H9 (cell line): ENCODE measurements around the gene SRGAP1. TPM values are rescaled to one million over a fixed set of nuclear protein-coding genes. Genes with fewer than 3 reads are reported as not detected.

Experiments
- DNase-seq: peaks from one replicate; pipeline ENCODE4 v3.0.0-alpha.2; 2017
- H2AFZ ChIP-seq: one replicate; pipeline ENCODE4 v1.6.1; 2013; ENCODE audit warnings: mild to moderate bottlenecking, low read length, control low read depth, moderate library complexity
- H2AK5ac ChIP-seq: 2 replicates; pipeline ENCODE4 v1.6.1; 2013; ENCODE audit warnings: low read length, control low read depth, mixed read lengths; ENCODE audit not compliant: insufficient read length
- H2BK120ac ChIP-seq: one replicate; pipeline ENCODE4 v1.6.1; 2013; ENCODE audit warnings: low read depth, mild to moderate bottlenecking, low read length, control low read depth, inconsistent platforms; ENCODE audit not compliant: poor library complexity, severe bottlenecking
- H2BK12ac ChIP-seq: 2 replicates; pipeline ENCODE4 v1.6.1; 2013; ENCODE audit warnings: low read length, control low read depth, mixed read lengths, low read depth; ENCODE audit not compliant: insufficient read length
- H2BK15ac ChIP-seq: 2 replicates; pipeline ENCODE4 v1.6.1; 2013; ENCODE audit warnings: low read depth, low read length, control low read depth
- H2BK20ac ChIP-seq: one replicate; pipeline ENCODE4 v1.6.1; 2013; ENCODE audit warnings: low read depth, mild to moderate bottlenecking, low read length, control low read depth, inconsistent platforms; ENCODE audit not compliant: poor library complexity, severe bottlenecking
- H2BK5ac ChIP-seq: 2 replicates; pipeline ENCODE4 v1.6.1; 2013; ENCODE audit warnings: low read length, control low read depth, mixed read lengths; ENCODE audit not compliant: insufficient read length
- H3K14ac ChIP-seq: 2 replicates; pipeline ENCODE4 v1.6.1; 2013; ENCODE audit warnings: low read length, control low read depth; ENCODE audit not compliant: insufficient read depth
- H3K18ac ChIP-seq: 2 replicates; pipeline ENCODE4 v1.6.1; 2013; ENCODE audit warnings: low read depth, mild to moderate bottlenecking, mixed read lengths, low read length, control low read depth; ENCODE audit not compliant: insufficient read length
- H3K23ac ChIP-seq: 2 replicates; pipeline ENCODE4 v1.6.1; 2013; ENCODE audit warnings: low read length, control low read depth, mixed read lengths, low read depth; ENCODE audit not compliant: insufficient read length
- H3K23me2 ChIP-seq: 2 replicates; pipeline ENCODE4 v1.6.1; 2013; ENCODE audit warnings: low read depth, mild to moderate bottlenecking, mixed read lengths, low read length, control low read depth; ENCODE audit not compliant: insufficient read length, poor library complexity, severe bottlenecking
- H3K27ac ChIP-seq: 2 replicates; pipeline ENCODE4 v1.5.1; 2013; ENCODE audit warnings: low read length, control low read depth, mixed read lengths, low read depth; ENCODE audit not compliant: insufficient read length
- H3K27me3 ChIP-seq: 2 replicates; pipeline ENCODE4 v1.6.1; 2013; ENCODE audit warnings: low read length, control low read depth, inconsistent platforms; ENCODE audit not compliant: insufficient read depth
- H3K4ac ChIP-seq: 2 replicates; pipeline ENCODE4 v1.6.1; 2013; ENCODE audit warnings: low read depth, mild to moderate bottlenecking, control low read depth, inconsistent platforms, low read length, moderate library complexity
- H3K4me1 ChIP-seq: 2 replicates; pipeline ENCODE4 v1.6.1; 2013; ENCODE audit warnings: low read length, control low read depth, inconsistent platforms; ENCODE audit not compliant: insufficient read depth
- H3K4me2 ChIP-seq: 2 replicates; pipeline ENCODE4 v1.6.1; 2013; ENCODE audit warnings: low read length, control low read depth, mixed read lengths; ENCODE audit not compliant: insufficient read length, insufficient read depth
- H3K56ac ChIP-seq: 2 replicates; pipeline ENCODE4 v1.6.1; 2013; ENCODE audit warnings: low read depth, mild to moderate bottlenecking, mixed read lengths, low read length, control low read depth; ENCODE audit not compliant: insufficient read length
- H3K79me1 ChIP-seq: 2 replicates; pipeline ENCODE4 v1.6.1; 2013; ENCODE audit warnings: low read depth, mild to moderate bottlenecking, moderate library complexity, low read length, control low read depth, inconsistent platforms; ENCODE audit not compliant: insufficient read depth, poor library complexity, severe bottlenecking
- H3K79me2 ChIP-seq: 2 replicates; pipeline ENCODE4 v1.6.1; 2013; ENCODE audit warnings: low read length, control low read depth, inconsistent platforms; ENCODE audit not compliant: insufficient read depth
- H3K9ac ChIP-seq: 2 replicates; pipeline ENCODE4 v1.6.1; 2013; ENCODE audit warnings: low read length, control low read depth, mixed read lengths; ENCODE audit not compliant: insufficient read length; ENCODE audit errors: extremely low read depth
- H3K9me3 ChIP-seq: one replicate; pipeline ENCODE4 v1.6.1; 2013; ENCODE audit warnings: low read depth, low read length, inconsistent platforms; ENCODE audit not compliant: control insufficient read depth
- H3T11ph ChIP-seq: one replicate; pipeline ENCODE4 v1.6.1; 2013; ENCODE audit warnings: mild to moderate bottlenecking, low read length, control low read depth, inconsistent platforms
- H4K20me1 ChIP-seq: one replicate; pipeline ENCODE4 v1.6.1; 2013; ENCODE audit not compliant: control insufficient read depth, insufficient read length, insufficient read depth
- H4K5ac ChIP-seq: 2 replicates; pipeline ENCODE4 v1.6.1; 2013; ENCODE audit warnings: low read depth, mild to moderate bottlenecking, mixed read lengths, low read length, control low read depth; ENCODE audit not compliant: insufficient read length
- H4K8ac ChIP-seq: replicated peaks from 2 replicates; pipeline ENCODE4 v1.6.1; 2013; ENCODE audit warnings: low read length, control low read depth, mixed read lengths, low read depth; ENCODE audit not compliant: insufficient read length
- H4K91ac ChIP-seq: 2 replicates; pipeline ENCODE4 v1.6.1; 2013; ENCODE audit warnings: low read depth, mild to moderate bottlenecking, moderate library complexity, mixed read lengths, low read length, control low read depth; ENCODE audit not compliant: insufficient read length
- H3K27ac Mint-ChIP-seq, 3 experiments: 2 replicates in 2 of 3; 3 replicates in 1 of 3; pipeline ENCODE4 v1.8.0; 2020 to 2021; ENCODE audit warnings: mixed read lengths in 3 of 3, mild to moderate bottlenecking in 1 of 3, moderate library complexity in 1 of 3
- H3K27me3 Mint-ChIP-seq: 2 replicates; pipeline ENCODE4 v1.8.0; 2021; ENCODE audit warnings: low read depth, mild to moderate bottlenecking, moderate library complexity, mixed read lengths
- H3K36me3 Mint-ChIP-seq, 3 experiments: 2 replicates in 2 of 3; 3 replicates in 1 of 3; pipeline ENCODE4 v1.8.0; 2020 to 2021; ENCODE audit warnings: low read depth in 3 of 3, mixed read lengths in 3 of 3; ENCODE audit not compliant: insufficient read depth in 1 of 3
- H3K4me1 Mint-ChIP-seq, 2 experiments: 2 replicates each; pipeline ENCODE4 v1.8.0; 2020; ENCODE audit warnings: mixed read lengths in 2 of 2
- H3K4me3 Mint-ChIP-seq, 2 experiments: 2 replicates in 1 of 2; 3 replicates in 1 of 2; pipeline ENCODE4 v1.8.0; 2020 to 2021; ENCODE audit warnings: mild to moderate bottlenecking in 2 of 2, mixed read lengths in 2 of 2, moderate library complexity in 1 of 2
- H3K9me3 Mint-ChIP-seq, 2 experiments: 2 replicates in 1 of 2; 3 replicates in 1 of 2; pipeline ENCODE4 v1.8.0; 2020; ENCODE audit warnings: mild to moderate bottlenecking in 2 of 2, mixed read lengths in 2 of 2, moderate library complexity in 1 of 2
- WGBS: extraction: QIAGEN DNeasy Blood & Tissue Kit; methylation state at CpG from one replicate; pipeline ENCODE4 v1.1.7; 2013; ENCODE audit warnings: missing lambda C conversion rate, low lambda C conversion rate, mixed read lengths; ENCODE audit not compliant: insufficient read length; ENCODE audit errors: extremely low coverage; 5-methylcytosine and 5-hydroxymethylcytosine counted together
- total RNA-seq: library from RNA; stranded (reverse); gene quantifications from 2 replicates; pipeline ENCODE4 v1.2.1, GENCODE V29; 2021
- TF ChIP-seq, protein P1 (sequence below): fragments of 200-600 bp; sonication (generic); conservative IDR thresholded peaks from 3 replicates; pipeline ENCODE4 v1.8.0; 2021; ENCODE audit warnings: antibody characterized with exemption, mild to moderate bottlenecking

Gene SRGAP1
- total RNA-seq, 1 experiment from 2014 or later, result 4.8 TPM

DNA sequence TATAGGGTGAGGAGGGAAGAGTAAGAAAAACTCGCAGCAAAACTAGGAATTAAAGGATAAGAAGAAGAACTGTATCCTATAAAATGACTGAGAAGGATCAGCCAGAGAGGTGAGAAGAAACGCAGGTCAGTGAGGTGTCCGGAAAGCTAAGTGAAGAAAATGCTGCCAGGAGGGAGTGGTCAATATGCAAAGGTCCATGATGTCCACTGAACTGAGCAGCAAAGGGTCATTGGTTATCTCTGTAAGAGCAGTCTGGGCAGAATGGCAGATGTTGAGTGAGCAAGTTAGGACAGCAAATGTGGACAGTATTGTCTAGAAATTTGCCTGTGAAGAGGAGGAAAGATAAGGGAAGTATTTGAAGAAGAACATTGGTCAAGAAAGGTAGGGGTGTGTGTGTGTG, 155.4 kb downstream of the SRGAP1 start:
- TF ChIP-seq, protein P1, sequence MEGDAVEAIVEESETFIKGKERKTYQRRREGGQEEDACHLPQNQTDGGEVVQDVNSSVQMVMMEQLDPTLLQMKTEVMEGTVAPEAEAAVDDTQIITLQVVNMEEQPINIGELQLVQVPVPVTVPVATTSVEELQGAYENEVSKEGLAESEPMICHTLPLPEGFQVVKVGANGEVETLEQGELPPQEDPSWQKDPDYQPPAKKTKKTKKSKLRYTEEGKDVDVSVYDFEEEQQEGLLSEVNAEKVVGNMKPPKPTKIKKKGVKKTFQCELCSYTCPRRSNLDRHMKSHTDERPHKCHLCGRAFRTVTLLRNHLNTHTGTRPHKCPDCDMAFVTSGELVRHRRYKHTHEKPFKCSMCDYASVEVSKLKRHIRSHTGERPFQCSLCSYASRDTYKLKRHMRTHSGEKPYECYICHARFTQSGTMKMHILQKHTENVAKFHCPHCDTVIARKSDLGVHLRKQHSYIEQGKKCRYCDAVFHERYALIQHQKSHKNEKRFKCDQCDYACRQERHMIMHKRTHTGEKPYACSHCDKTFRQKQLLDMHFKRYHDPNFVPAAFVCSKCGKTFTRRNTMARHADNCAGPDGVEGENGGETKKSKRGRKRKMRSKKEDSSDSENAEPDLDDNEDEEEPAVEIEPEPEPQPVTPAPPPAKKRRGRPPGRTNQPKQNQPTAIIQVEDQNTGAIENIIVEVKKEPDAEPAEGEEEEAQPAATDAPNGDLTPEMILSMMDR, result no peak
- Histone ChIP-seq H4K20me1 (no peaks in the 10 kb centered on the region), H3K23ac (no peak overlapping the region), H3K27ac (no peak overlapping the region), H3K18ac (no peak overlapping the region), H2BK120ac (no peak overlapping the region), H3K4me1 (no peaks in the 10 kb centered on the region), H2BK15ac (no peak overlapping the region), H4K8ac (no peak overlapping the region), H3K4me2 (no peak overlapping the region), H3K27me3 (no peaks in the 10 kb centered on the region), H2AFZ (no peak overlapping the region), H2BK20ac (no peak overlapping the region), H3K9me3 (no peaks in the 10 kb centered on the region), H2BK5ac (no peak overlapping the region), H3T11ph (no peak overlapping the region), H4K91ac (no peak overlapping the region), H3K4ac (no peak overlapping the region), H2BK12ac (no peak overlapping the region), H2AK5ac (no peak overlapping the region), H4K5ac (no peak overlapping the region), H3K9ac (no peak overlapping the region), H3K79me2 (no peaks in the 10 kb centered on the region), H3K79me1 (no peaks in the 10 kb centered on the region), H3K56ac (no peak overlapping the region), H3K23me2 (no peaks in the 10 kb centered on the region), H3K14ac (no peak overlapping the region)
- H3K4me3 Mint-ChIP-seq, result no peak overlapping the region
- H3K36me3 Mint-ChIP-seq, result peaks cover 3 to 10% (median 6%) of the 10 kb centered on the region in 3 experiments; a peak in 5 of 7 replicates
- WGBS, result no CpG with 5 or more reads among the region's 3 CpGs
- peaks cover 0 to 4% of the 10 kb centered on the region in 2 experiments; a peak in 2 of 5 replicates for H3K9me3 Mint-ChIP-seq
- H3K27ac Mint-ChIP-seq, result no peak overlapping the region; a peak in 1 of 7 replicates
- H3K4me1 Mint-ChIP-seq, result peaks cover 0 to 2% of the 10 kb centered on the region in 2 experiments; a peak in 1 of 4 replicates
- DNase-seq, result no peak
- H3K27me3 Mint-ChIP-seq, result no peaks in the 10 kb centered on the region
